Activated CD4-positive, alpha-beta T cell treated with anti-CD3 and anti-CD28 coated beads for 36 hours (primary cell): ENCODE data around the gene GPR18. TPM values are rescaled to one million over a fixed set of nuclear protein-coding genes. Genes with fewer than 3 reads are reported as not detected.
A peak's percentile ranks its signal among the peaks of the same experiment; 100 is the strongest.

Experiments
- ATAC-seq: fragments of 200-7000 bp; cut with Tn5 transposase; one replicate; pipeline ENCODE4 v1.10.0; 2021; ENCODE audit warnings: mild to moderate bottlenecking, moderate library complexity
- CTCF ChIA-PET: fragments of 350-600 bp; sonication (Branson Sonifier 250); formaldehyde crosslinking; loops from one replicate; lab custom pipeline; 2021; ENCODE audit warnings: antibody characterized with exemption; lab: Charles Lee
- POLR2A ChIA-PET: fragments of 350-600 bp; sonication (Branson Sonifier 250); formaldehyde crosslinking; loops from one replicate; lab custom pipeline; 2021; ENCODE audit warnings: antibody characterized with exemption, inconsistent platforms; lab: Charles Lee
- DNase-seq: peaks from one replicate; pipeline ENCODE4 v3.0.0-alpha.2; 2020
- H3K27ac Mint-ChIP-seq: one replicate; pipeline ENCODE4 v1.8.0; 2021; ENCODE audit warnings: mixed read lengths
- H3K27me3 Mint-ChIP-seq: one replicate; pipeline ENCODE4 v1.8.0; 2021; ENCODE audit warnings: mixed read lengths
- H3K36me3 Mint-ChIP-seq: one replicate; pipeline ENCODE4 v1.8.0; 2021; ENCODE audit warnings: low read depth, mixed read lengths
- H3K4me1 Mint-ChIP-seq: one replicate; pipeline ENCODE4 v1.8.0; 2021; ENCODE audit warnings: mixed read lengths
- H3K4me3 Mint-ChIP-seq: one replicate; pipeline ENCODE4 v1.8.0; 2021; ENCODE audit warnings: mild to moderate bottlenecking, moderate library complexity, mixed read lengths
- H3K9me3 Mint-ChIP-seq: one replicate; pipeline ENCODE4 v1.8.0; 2021; ENCODE audit warnings: low read depth, mixed read lengths
- intact Hi-C, 2 experiments: fragments of 100-400 bp; cut with DNase I in 1 of 2; cut with micrococcal nuclease in 1 of 2; formaldehyde crosslinking; loops; one replicate each; pipeline versions ENCODE4 v1.14.2 to v1.15.1; 2022 to 2024; cut with DNase I, micrococcal nuclease
- total RNA-seq, 2 experiments: library from RNA; stranded (reverse); gene quantifications; one replicate each; pipeline ENCODE4 v1.2.3, GENCODE V29; 2021

Gene GPR18
- total RNA-seq, 2 experiments from 2014 or later = 6.0 to 9.5 TPM

- intact Hi-C loops = no loop called here
- POLR2A ChIA-PET = interaction anchor here (0.9 kb wide), 1 partner anchor 36 kb away, joined by 3 read pairs; no protein-coding TSS in a partner anchor
- H3K4me3 Mint-ChIP-seq = no peak overlapping the region
Observed at GRCh38 chr13:99281811-99282263, 23.7 kb upstream of the GPR18 start.

GRCh38 chr13:99280166-99280565, 22.0 kb upstream of the GPR18 start:
- Mint-ChIP-seq H3K27ac (peak overlapping the region; percentile 49), H3K4me3 (no peak overlapping the region), H3K27me3 (no peaks in the 10 kb centered on the region), H3K36me3 (peaks cover 35% of the 10 kb centered on the region), H3K4me1 (peaks cover 91% of the 10 kb centered on the region), H3K9me3 (no peaks in the 10 kb centered on the region)
- intact Hi-C loops = no loop called here
- DNase-seq (no peak), ATAC-seq (peak; percentile 23)
- POLR2A ChIA-PET = no interaction called here
- CTCF ChIA-PET = interaction anchor here (0.5 to 2.1 kb wide), 7 partner anchors 9 to 438 kb away, joined by 3 to 10 read pairs (median 6); no protein-coding TSS in a partner anchor

More at GRCh38 chr13:99281811-99282263, 23.7 kb upstream of the GPR18 start:
- H3K4me1 Mint-ChIP-seq = peaks cover 89% of the 10 kb centered on the region
- DNase-seq = peak; percentile 73
- CTCF ChIA-PET = interaction anchor here (0.6 to 1.9 kb wide), 8 partner anchors 9 to 155 kb away, joined by 3 to 4 read pairs (median 4); no protein-coding TSS in a partner anchor
- ATAC-seq = peak; percentile 76
- no peaks in the 10 kb centered on the region for H3K9me3 Mint-ChIP-seq
- H3K27me3 Mint-ChIP-seq = no peaks in the 10 kb centered on the region
- H3K27ac Mint-ChIP-seq = peak overlapping the region; percentile 38
- peaks cover 36% of the 10 kb centered on the region for H3K36me3 Mint-ChIP-seq

GRCh38 chr13:99279637-99280036, 21.5 kb upstream of the GPR18 start:
- Mint-ChIP-seq H3K9me3 (no peaks in the 10 kb centered on the region), H3K27ac (peak overlapping the region; percentile 49), H3K36me3 (peaks cover 39% of the 10 kb centered on the region), H3K4me1 (peaks cover 91% of the 10 kb centered on the region), H3K4me3 (no peak overlapping the region), H3K27me3 (no peaks in the 10 kb centered on the region)
- no peak for ATAC-seq
- POLR2A ChIA-PET = no interaction called here
- intact Hi-C loops = no loop called here
- CTCF ChIA-PET = interaction anchor here (1.0 to 2.1 kb wide), 6 partner anchors 9 to 156 kb away, joined by 3 to 10 read pairs (median 7); no protein-coding TSS in a partner anchor
- DNase-seq = no peak

GRCh38 chr13:99278843-99279242, 20.7 kb upstream of the GPR18 start:
- H3K4me1 Mint-ChIP-seq = peaks cover 92% of the 10 kb centered on the region
- peak overlapping the region; percentile 33 for H3K27ac Mint-ChIP-seq
- DNase-seq = no peak
- peaks cover 43% of the 10 kb centered on the region for H3K36me3 Mint-ChIP-seq
- no peaks in the 10 kb centered on the region for H3K27me3 Mint-ChIP-seq
- POLR2A ChIA-PET = no interaction called here
- H3K9me3 Mint-ChIP-seq = no peaks in the 10 kb centered on the region
- intact Hi-C loops = no loop called here
- CTCF ChIA-PET = interaction anchor here (1.0 to 1.6 kb wide), 2 partner anchors 9 to 13 kb away, joined by 3 to 6 read pairs; no protein-coding TSS in a partner anchor
- no peak for ATAC-seq
- no peak overlapping the region for H3K4me3 Mint-ChIP-seq

- ChIA-PET CTCF (interaction anchor here (0.5 to 1.6 kb wide), 3 partner anchors 9 to 102 kb away, joined by 3 to 6 read pairs (median 5); no protein-coding TSS in a partner anchor), POLR2A (no interaction called here)
- Mint-ChIP-seq H3K4me3 (no peak overlapping the region), H3K27ac (no peak overlapping the region), H3K27me3 (no peaks in the 10 kb centered on the region), H3K36me3 (peaks cover 48% of the 10 kb centered on the region), H3K9me3 (no peaks in the 10 kb centered on the region), H3K4me1 (peaks cover 94% of the 10 kb centered on the region)
- ATAC-seq = no peak
- intact Hi-C loops = no loop called here
- DNase-seq = no peak
Observed at GRCh38 chr13:99278200-99278599, 20.0 kb upstream of the GPR18 start.

GRCh38 chr13:99277629-99278028, 19.4 kb upstream of the GPR18 start:
- H3K27ac Mint-ChIP-seq = no peak overlapping the region
- peaks cover 93% of the 10 kb centered on the region for H3K4me1 Mint-ChIP-seq
- no peak overlapping the region for H3K4me3 Mint-ChIP-seq
- H3K27me3 Mint-ChIP-seq = no peaks in the 10 kb centered on the region
- CTCF ChIA-PET = interaction anchor here (1.6 kb wide), 1 partner anchor 8 kb away, joined by 6 read pairs; no protein-coding TSS in a partner anchor
- peaks cover 51% of the 10 kb centered on the region for H3K36me3 Mint-ChIP-seq
- DNase-seq (no peak), ATAC-seq (no peak)
- POLR2A ChIA-PET = no interaction called here
- H3K9me3 Mint-ChIP-seq = peaks cover 2% of the 10 kb centered on the region
- intact Hi-C loops = no loop called here

GRCh38 chr13:99276706-99277105, 18.5 kb upstream of the GPR18 start:
- peaks cover 3% of the 10 kb centered on the region for H3K9me3 Mint-ChIP-seq
- POLR2A ChIA-PET = interaction anchor here (1.0 to 1.6 kb wide), 2 partner anchors 46 to 73 kb away, joined by 3 read pairs; no protein-coding TSS in a partner anchor
- H3K4me1 Mint-ChIP-seq = peaks cover 91% of the 10 kb centered on the region
- ATAC-seq = no peak
- DNase-seq = no peak
- no peaks in the 10 kb centered on the region for H3K27me3 Mint-ChIP-seq
- CTCF ChIA-PET = interaction anchor here (0.6 to 2.5 kb wide), 13 partner anchors 11 to 284 kb away, joined by 3 to 21 read pairs (median 5); partner anchors contain the start of gene GPR183
- intact Hi-C loops = no loop called here
- H3K36me3 Mint-ChIP-seq = peaks cover 60% of the 10 kb centered on the region
- H3K27ac Mint-ChIP-seq = no peak overlapping the region
- H3K4me3 Mint-ChIP-seq = no peak overlapping the region

- intact Hi-C loops = no loop called here
- H3K4me1 Mint-ChIP-seq = peaks cover 91% of the 10 kb centered on the region
- H3K27ac Mint-ChIP-seq = peak overlapping the region; percentile 66
- POLR2A ChIA-PET = interaction anchor here (0.6 to 2.1 kb wide), 5 partner anchors 13 to 159 kb away, joined by 3 to 8 read pairs (median 5); no protein-coding TSS in a partner anchor
- no peaks in the 10 kb centered on the region for H3K27me3 Mint-ChIP-seq
- CTCF ChIA-PET = interaction anchor here (0.6 to 2.5 kb wide), 20 partner anchors 9 to 381 kb away, joined by 3 to 21 read pairs (median 4); partner anchors contain the start of gene GPR183
- DNase-seq (peak; percentile 64), ATAC-seq (peak; percentile 88)
- peaks cover 55% of the 10 kb centered on the region for H3K36me3 Mint-ChIP-seq
- H3K4me3 Mint-ChIP-seq = peak overlapping the region; percentile 6
- H3K9me3 Mint-ChIP-seq = peaks cover 3% of the 10 kb centered on the region
Observed at GRCh38 chr13:99275093-99275469, 16.9 kb upstream of the GPR18 start.

GRCh38 chr13:99273128-99273527, 14.9 kb upstream of the GPR18 start:
- no peak overlapping the region for H3K4me3 Mint-ChIP-seq
- H3K4me1 Mint-ChIP-seq = peaks cover 84% of the 10 kb centered on the region
- H3K27me3 Mint-ChIP-seq = no peaks in the 10 kb centered on the region
- ChIA-PET POLR2A (interaction anchor here (0.8 kb wide), 1 partner anchor 81 kb away, joined by 9 read pairs; no protein-coding TSS in a partner anchor), CTCF (interaction anchor here (1.0 to 10.6 kb wide), 5 partner anchors 9 to 162 kb away, joined by 3 to 164 read pairs (median 3); no protein-coding TSS in a partner anchor)
- peaks cover 3% of the 10 kb centered on the region for H3K9me3 Mint-ChIP-seq
- intact Hi-C loops = loop anchor here in 1 of 2 experiments (5.0 kb wide), 2 partner anchors 34 to 224 kb away; partner anchors contain the start of gene GPR183
- peaks cover 43% of the 10 kb centered on the region for H3K36me3 Mint-ChIP-seq
- no peak for DNase-seq
- H3K27ac Mint-ChIP-seq = peak overlapping the region; percentile 18
- ATAC-seq = peak; percentile 9

- intact Hi-C loops = loop anchor here in 1 of 2 experiments (5.0 kb wide), 2 partner anchors 35 to 225 kb away; partner anchors contain the start of gene GPR183
- Mint-ChIP-seq H3K4me1 (peaks cover 79% of the 10 kb centered on the region), H3K9me3 (peaks cover 3% of the 10 kb centered on the region), H3K36me3 (peaks cover 39% of the 10 kb centered on the region), H3K27ac (peak overlapping the region; percentile 13), H3K4me3 (no peak overlapping the region), H3K27me3 (no peaks in the 10 kb centered on the region)
- ATAC-seq (no peak), DNase-seq (no peak)
- ChIA-PET CTCF (interaction anchor here (0.9 to 10.6 kb wide), 13 partner anchors 10 to 163 kb away, joined by 3 to 169 read pairs (median 4); partner anchors contain the start of genes GPR18 and GPR183), POLR2A (interaction anchor here (0.8 kb wide), 1 partner anchor 82 kb away, joined by 9 read pairs; no protein-coding TSS in a partner anchor)
Observed at GRCh38 chr13:99272481-99272880, 14.3 kb upstream of the GPR18 start.

- Mint-ChIP-seq H3K4me3 (no peak overlapping the region), H3K27me3 (no peaks in the 10 kb centered on the region), H3K9me3 (peaks cover 3% of the 10 kb centered on the region), H3K27ac (peak overlapping the region; percentile 60), H3K4me1 (peaks cover 73% of the 10 kb centered on the region), H3K36me3 (peaks cover 37% of the 10 kb centered on the region)
- ATAC-seq = no peak
- ChIA-PET CTCF (interaction anchor here (0.6 to 10.6 kb wide), 22 partner anchors 9 to 431 kb away, joined by 3 to 169 read pairs (median 6); partner anchors contain the start of genes GPR18 and GPR183), POLR2A (interaction anchor here (0.5 to 0.6 kb wide), 2 partner anchors 51 to 120 kb away, joined by 3 read pairs; no protein-coding TSS in a partner anchor)
- no peak for DNase-seq
- intact Hi-C loops = loop anchor here (2.0 to 5.0 kb wide), 5 partner anchors 34 to 226 kb away; partner anchors contain the start of gene GPR183 (in 1 of the 2)
Observed at GRCh38 chr13:99271249-99271648, 13.1 kb upstream of the GPR18 start.
